Type B pancreatic cell (in vitro differentiated cells): Measurements from ENCODE around the gene NUMB. TPM values are rescaled to one million over a fixed set of nuclear protein-coding genes. Genes with fewer than 3 reads are reported as not detected.
"Not testable (repeated sequence)": the region's sequence is repeated elsewhere in the genome, so short reads cannot be mapped to it uniquely, and the experiment has no call there.

Source experiments
- DNase-seq: peaks from one replicate; pipeline ENCODE4 v3.0.0; 2021; ENCODE audit warnings: mixed read lengths; ENCODE audit not compliant: unreplicated experiment; ENCODE audit errors: extremely low spot score
- H3K27ac Mint-ChIP-seq: 2 replicates; pipeline ENCODE4 v1.8.0; 2021; ENCODE audit warnings: mild to moderate bottlenecking, mixed read lengths
- H3K27me3 Mint-ChIP-seq: 2 replicates; pipeline ENCODE4 v1.8.0; 2021; ENCODE audit warnings: mixed read lengths
- H3K36me3 Mint-ChIP-seq: 2 replicates; pipeline ENCODE4 v1.8.0; 2021; ENCODE audit warnings: mixed read lengths
- H3K4me1 Mint-ChIP-seq: one replicate; pipeline ENCODE4 v1.8.0; 2021; ENCODE audit warnings: mixed read lengths; ENCODE audit not compliant: unreplicated experiment
- H3K4me3 Mint-ChIP-seq: 2 replicates; pipeline ENCODE4 v1.8.0; 2021; ENCODE audit warnings: mild to moderate bottlenecking, mixed read lengths
- H3K9me3 Mint-ChIP-seq: 2 replicates; pipeline ENCODE4 v1.8.0; 2021; ENCODE audit warnings: mixed read lengths
- total RNA-seq: library from RNA; stranded (reverse); gene quantifications from 2 replicates; pipeline ENCODE4 v1.2.1, GENCODE V29; 2021; ENCODE audit warnings: low replicate concordance
- TF ChIP-seq, protein P1 (sequence below): fragments of 200-600 bp; sonication (generic); conservative IDR thresholded peaks from 2 replicates; pipeline ENCODE4 v1.5.0; 2021; ENCODE audit warnings: antibody characterized with exemption, mild to moderate bottlenecking

NUMB gene
- total RNA-seq, 1 donor from 2014 or later: 64.5 TPM

GRCh38 chr14:73394317-73394716 is 64.0 kb downstream of the NUMB start:
- DNase-seq: no peak
- H3K4me1 Mint-ChIP-seq: peaks cover 6% of the 10 kb centered on the region
- H3K27ac Mint-ChIP-seq: no peak overlapping the region
- H3K27me3 Mint-ChIP-seq: no peaks in the 10 kb centered on the region
- H3K36me3 Mint-ChIP-seq: peaks cover 5% of the 10 kb centered on the region
- TF ChIP-seq, protein P1, sequence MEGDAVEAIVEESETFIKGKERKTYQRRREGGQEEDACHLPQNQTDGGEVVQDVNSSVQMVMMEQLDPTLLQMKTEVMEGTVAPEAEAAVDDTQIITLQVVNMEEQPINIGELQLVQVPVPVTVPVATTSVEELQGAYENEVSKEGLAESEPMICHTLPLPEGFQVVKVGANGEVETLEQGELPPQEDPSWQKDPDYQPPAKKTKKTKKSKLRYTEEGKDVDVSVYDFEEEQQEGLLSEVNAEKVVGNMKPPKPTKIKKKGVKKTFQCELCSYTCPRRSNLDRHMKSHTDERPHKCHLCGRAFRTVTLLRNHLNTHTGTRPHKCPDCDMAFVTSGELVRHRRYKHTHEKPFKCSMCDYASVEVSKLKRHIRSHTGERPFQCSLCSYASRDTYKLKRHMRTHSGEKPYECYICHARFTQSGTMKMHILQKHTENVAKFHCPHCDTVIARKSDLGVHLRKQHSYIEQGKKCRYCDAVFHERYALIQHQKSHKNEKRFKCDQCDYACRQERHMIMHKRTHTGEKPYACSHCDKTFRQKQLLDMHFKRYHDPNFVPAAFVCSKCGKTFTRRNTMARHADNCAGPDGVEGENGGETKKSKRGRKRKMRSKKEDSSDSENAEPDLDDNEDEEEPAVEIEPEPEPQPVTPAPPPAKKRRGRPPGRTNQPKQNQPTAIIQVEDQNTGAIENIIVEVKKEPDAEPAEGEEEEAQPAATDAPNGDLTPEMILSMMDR: no peak
- H3K9me3 Mint-ChIP-seq: no peaks in the 10 kb centered on the region
- H3K4me3 Mint-ChIP-seq: no peak overlapping the region

DNA sequence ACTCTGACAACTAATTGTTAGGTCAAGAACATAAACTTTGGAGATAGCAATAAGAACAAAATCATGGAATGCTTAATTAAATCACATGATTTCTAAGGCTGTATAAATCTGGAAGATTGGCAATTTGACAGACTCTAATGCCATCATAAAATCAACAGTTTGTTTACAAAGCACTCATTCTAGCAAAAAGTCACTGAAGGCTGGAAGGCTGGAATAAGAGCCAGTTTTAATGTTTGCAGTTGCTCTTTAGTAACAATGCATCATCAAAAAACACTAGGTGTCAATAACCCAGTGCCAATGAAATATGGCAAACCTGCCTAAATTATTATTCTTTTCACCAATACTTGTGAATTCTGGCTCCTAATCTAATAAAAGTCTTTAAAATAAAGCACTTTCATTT is 65.0 kb downstream of the NUMB start:
- Mint-ChIP-seq H3K9me3 (no peaks in the 10 kb centered on the region), H3K4me1 (peaks cover 6% of the 10 kb centered on the region), H3K27ac (no peak overlapping the region), H3K27me3 (no peaks in the 10 kb centered on the region), H3K36me3 (peaks cover 5% of the 10 kb centered on the region), H3K4me3 (no peak overlapping the region)
- DNase-seq: no peak
- TF ChIP-seq, protein P1: no peak

- Mint-ChIP-seq H3K36me3 (peaks cover 5% of the 10 kb centered on the region), H3K4me3 (no peak overlapping the region), H3K9me3 (no peaks in the 10 kb centered on the region), H3K4me1 (peaks cover under 1% of the 10 kb centered on the region), H3K27me3 (no peaks in the 10 kb centered on the region), H3K27ac (no peak overlapping the region)
- DNase-seq: no peak
- TF ChIP-seq, protein P1: no peak
Measured at GRCh38 chr14:73392329-73393257, 65.8 kb downstream of the NUMB start.

DNA sequence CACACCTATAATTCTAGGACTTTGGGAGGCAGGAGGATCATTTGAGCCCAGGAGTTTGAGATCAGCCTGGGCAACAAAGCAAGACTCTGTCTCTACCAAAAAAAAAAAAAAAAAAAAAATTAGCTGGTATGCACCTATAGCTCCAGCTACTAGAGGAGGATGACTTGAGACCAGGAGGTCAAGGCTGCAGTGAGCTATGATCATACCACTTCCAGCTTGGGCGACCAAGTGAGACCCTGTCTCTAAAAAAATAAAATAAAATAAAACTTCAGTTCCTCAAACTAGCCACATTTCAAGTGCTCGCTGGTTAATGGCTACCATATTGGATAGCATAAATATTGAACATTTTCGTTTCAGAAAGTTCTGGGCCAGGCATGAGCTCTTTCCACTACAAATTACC is 70.5 kb downstream of the NUMB start:
- H3K27ac Mint-ChIP-seq, H3K27me3 Mint-ChIP-seq, DNase-seq, H3K4me3 Mint-ChIP-seq, H3K9me3 Mint-ChIP-seq, H3K4me1 Mint-ChIP-seq: not testable (repeated sequence)
- H3K36me3 Mint-ChIP-seq: peaks cover 22% of the 10 kb centered on the region

DNA sequence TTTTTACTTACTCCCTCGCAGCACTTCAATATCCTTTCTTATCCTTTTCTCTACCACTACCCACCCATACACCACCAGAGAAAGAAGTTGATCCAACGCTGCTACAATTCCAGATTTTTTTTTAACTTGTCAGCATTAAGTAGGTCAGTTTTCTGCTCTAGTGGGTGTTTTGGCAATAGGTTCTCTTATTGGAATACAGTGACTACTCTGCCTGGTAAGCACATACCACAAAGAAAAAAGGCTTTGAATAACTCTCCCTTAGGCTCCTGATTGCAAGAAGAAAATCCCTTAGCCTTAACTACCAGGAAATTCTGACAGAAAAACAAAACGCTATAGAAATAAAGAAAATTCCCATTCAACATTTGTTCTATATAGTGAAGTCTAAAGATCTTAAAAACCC is 72.0 kb downstream of the NUMB start:
- Mint-ChIP-seq H3K4me3 (no peak overlapping the region), H3K9me3 (peaks cover 9% of the 10 kb centered on the region), H3K36me3 (peaks cover 25% of the 10 kb centered on the region), H3K4me1 (no peaks in the 10 kb centered on the region), H3K27me3 (no peaks in the 10 kb centered on the region), H3K27ac (no peak overlapping the region)
- DNase-seq: no peak
- TF ChIP-seq, protein P1: no peak

DNA sequence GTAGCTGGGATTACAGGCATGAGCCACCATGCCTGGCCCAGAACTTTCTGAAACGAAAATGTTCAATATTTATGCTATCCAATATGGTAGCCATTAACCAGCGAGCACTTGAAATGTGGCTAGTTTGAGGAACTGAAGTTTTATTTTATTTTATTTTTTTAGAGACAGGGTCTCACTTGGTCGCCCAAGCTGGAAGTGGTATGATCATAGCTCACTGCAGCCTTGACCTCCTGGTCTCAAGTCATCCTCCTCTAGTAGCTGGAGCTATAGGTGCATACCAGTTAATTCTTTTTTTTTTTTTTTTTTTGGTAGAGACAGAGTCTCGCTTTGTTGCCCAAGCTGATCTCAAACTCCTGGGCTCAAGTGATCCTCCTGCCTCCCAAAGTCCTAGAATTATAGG is 73.3 kb downstream of the NUMB start:
- H3K9me3 Mint-ChIP-seq, H3K27me3 Mint-ChIP-seq, H3K4me1 Mint-ChIP-seq, DNase-seq, H3K4me3 Mint-ChIP-seq, H3K27ac Mint-ChIP-seq: not testable (repeated sequence)
- H3K36me3 Mint-ChIP-seq: peaks cover 25% of the 10 kb centered on the region
